Esophagus muscularis mucosa (tissue), 4 donors: ENCODE data around the gene TBC1D5.

ENCODE experiments used
- EP300 ChIP-seq: sonication (generic); formaldehyde crosslinking; IDR thresholded peaks from one replicate; pipeline ENCODE4 v1.6.1; 2017; ENCODE audit warnings: antibody characterized with exemption
- POLR2AphosphoS5 ChIP-seq, 2 donors: sonication (generic); formaldehyde crosslinking; IDR thresholded peaks; one replicate each; pipeline ENCODE4 v1.6.1; 2017; ENCODE audit warnings: antibody characterized with exemption in 2 of 2
- TF ChIP-seq, protein P1 (sequence below), 3 experiments: fragments of 200-600 bp in 2 of 3; fragments of 450-650 bp in 1 of 3; sonication (generic) in 2 of 3; IDR thresholded peaks; one replicate each; pipeline ENCODE4 v1.5.1; 2017 to 2019; ENCODE audit warnings: antibody characterized with exemption in 3 of 3, mild to moderate bottlenecking in 2 of 3, moderate library complexity in 1 of 3

GRCh38 chr3:17562845-17563244 is 179.6 kb downstream of the TBC1D5 start:
- TF ChIP-seq, protein P1, sequence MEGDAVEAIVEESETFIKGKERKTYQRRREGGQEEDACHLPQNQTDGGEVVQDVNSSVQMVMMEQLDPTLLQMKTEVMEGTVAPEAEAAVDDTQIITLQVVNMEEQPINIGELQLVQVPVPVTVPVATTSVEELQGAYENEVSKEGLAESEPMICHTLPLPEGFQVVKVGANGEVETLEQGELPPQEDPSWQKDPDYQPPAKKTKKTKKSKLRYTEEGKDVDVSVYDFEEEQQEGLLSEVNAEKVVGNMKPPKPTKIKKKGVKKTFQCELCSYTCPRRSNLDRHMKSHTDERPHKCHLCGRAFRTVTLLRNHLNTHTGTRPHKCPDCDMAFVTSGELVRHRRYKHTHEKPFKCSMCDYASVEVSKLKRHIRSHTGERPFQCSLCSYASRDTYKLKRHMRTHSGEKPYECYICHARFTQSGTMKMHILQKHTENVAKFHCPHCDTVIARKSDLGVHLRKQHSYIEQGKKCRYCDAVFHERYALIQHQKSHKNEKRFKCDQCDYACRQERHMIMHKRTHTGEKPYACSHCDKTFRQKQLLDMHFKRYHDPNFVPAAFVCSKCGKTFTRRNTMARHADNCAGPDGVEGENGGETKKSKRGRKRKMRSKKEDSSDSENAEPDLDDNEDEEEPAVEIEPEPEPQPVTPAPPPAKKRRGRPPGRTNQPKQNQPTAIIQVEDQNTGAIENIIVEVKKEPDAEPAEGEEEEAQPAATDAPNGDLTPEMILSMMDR (IDR thresholded peaks at IDR 0.05), result no peak
- TF ChIP-seq POLR2AphosphoS5 (IDR thresholded peaks at IDR 0.05) (no peak), EP300 (no peak)
